ENCODE measurements around the gene TSPYL2.

- TF ChIP-seq, protein P1, sequence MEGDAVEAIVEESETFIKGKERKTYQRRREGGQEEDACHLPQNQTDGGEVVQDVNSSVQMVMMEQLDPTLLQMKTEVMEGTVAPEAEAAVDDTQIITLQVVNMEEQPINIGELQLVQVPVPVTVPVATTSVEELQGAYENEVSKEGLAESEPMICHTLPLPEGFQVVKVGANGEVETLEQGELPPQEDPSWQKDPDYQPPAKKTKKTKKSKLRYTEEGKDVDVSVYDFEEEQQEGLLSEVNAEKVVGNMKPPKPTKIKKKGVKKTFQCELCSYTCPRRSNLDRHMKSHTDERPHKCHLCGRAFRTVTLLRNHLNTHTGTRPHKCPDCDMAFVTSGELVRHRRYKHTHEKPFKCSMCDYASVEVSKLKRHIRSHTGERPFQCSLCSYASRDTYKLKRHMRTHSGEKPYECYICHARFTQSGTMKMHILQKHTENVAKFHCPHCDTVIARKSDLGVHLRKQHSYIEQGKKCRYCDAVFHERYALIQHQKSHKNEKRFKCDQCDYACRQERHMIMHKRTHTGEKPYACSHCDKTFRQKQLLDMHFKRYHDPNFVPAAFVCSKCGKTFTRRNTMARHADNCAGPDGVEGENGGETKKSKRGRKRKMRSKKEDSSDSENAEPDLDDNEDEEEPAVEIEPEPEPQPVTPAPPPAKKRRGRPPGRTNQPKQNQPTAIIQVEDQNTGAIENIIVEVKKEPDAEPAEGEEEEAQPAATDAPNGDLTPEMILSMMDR (IDR thresholded peaks at IDR 0.05) = no peak
- TF ChIP-seq EP300 (IDR thresholded peaks at IDR 0.05) = no peak
Observed at GRCh38 chrX:53128097-53128749, 46.1 kb downstream of the TSPYL2 start.

Measured in ovary (tissue), 3 donors.